ENCODE measurements around the gene CABP4. TPM values are rescaled to one million over a fixed set of nuclear protein-coding genes. Genes with fewer than 3 reads are reported as not detected.
"Not testable (repeated sequence)": the region's sequence is repeated elsewhere in the genome, so short reads cannot be mapped to it uniquely, and the experiment has no call there.

Gene CABP4
- total and polyA plus RNA-seq, 5 experiments from 2014 or later, result 0.58 to 3.7 (median 0.96) TPM

GRCh38 chr11:67420147-67420645 is 35.0 kb upstream of the CABP4 start:
- Mint-ChIP-seq H3K4me3 (peak overlapping the region; percentile 76 to 94 (median 86)), H3K27ac (peak overlapping the region; percentile 85 to 100 (median 93)), H3K27me3 (no peaks in the 10 kb centered on the region), H3K4me1 (peaks cover 22 to 68% (median 57%) of the 10 kb centered on the region in 4 donors), H3K9me3 (no peaks in the 10 kb centered on the region), H3K36me3 (peaks cover 0 to 4% (median 0%) of the 10 kb centered on the region in 3 donors)
- no peak for ATAC-seq
- DNase-seq, result peak in 1 of 10 donors; percentile 23
- POLR2A ChIA-PET, result interaction anchor here (0.6 to 31.8 kb wide), 14 partner anchors 8 to 149 kb away, joined by 3 to 2390 read pairs (median 44); partner anchors contain the start of genes AIP, CORO1B, PITPNM1 and POLD4

GRCh38 chr11:67420646-67421429 is 34.3 kb upstream of the CABP4 start:
- POLR2A ChIA-PET, result interaction anchor here (0.6 to 31.8 kb wide), 15 partner anchors 9 to 150 kb away, joined by 3 to 2390 read pairs (median 40); partner anchors contain the start of genes AIP, CDK2AP2, CORO1B and PITPNM1
- Mint-ChIP-seq H3K27me3 (no peaks in the 10 kb centered on the region), H3K4me3 (peak overlapping the region; percentile 76 to 94 (median 86)), H3K9me3 (no peaks in the 10 kb centered on the region), H3K36me3 (peaks cover 0 to 4% (median 0%) of the 10 kb centered on the region in 3 donors), H3K4me1 (peaks cover 23 to 66% (median 58%) of the 10 kb centered on the region in 4 donors), H3K27ac (peak overlapping the region; percentile 80 to 100 (median 93))
- peak; percentile 64 to 76 for ATAC-seq
- peak; percentile 97 to 100 (median 99) for DNase-seq

GRCh38 chr11:67421430-67422031 is 33.6 kb upstream of the CABP4 start:
- H3K4me1 Mint-ChIP-seq, result peaks cover 17 to 60% (median 52%) of the 10 kb centered on the region in 4 donors
- H3K4me3 Mint-ChIP-seq, result peak overlapping the region; percentile 52 to 85 (median 70)
- no peak for DNase-seq
- POLR2A ChIA-PET, result interaction anchor here (0.7 to 31.8 kb wide), 10 partner anchors 9 to 86 kb away, joined by 4 to 2390 read pairs (median 57); partner anchors contain the start of genes AIP, CDK2AP2, CORO1B and POLD4
- ATAC-seq, result no peak
- peaks cover 0 to 4% (median 0%) of the 10 kb centered on the region in 3 donors for H3K36me3 Mint-ChIP-seq
- H3K27ac Mint-ChIP-seq, result peak overlapping the region; percentile 80 to 95 (median 90)
- no peaks in the 10 kb centered on the region for H3K9me3 Mint-ChIP-seq
- no peaks in the 10 kb centered on the region for H3K27me3 Mint-ChIP-seq

DNA sequence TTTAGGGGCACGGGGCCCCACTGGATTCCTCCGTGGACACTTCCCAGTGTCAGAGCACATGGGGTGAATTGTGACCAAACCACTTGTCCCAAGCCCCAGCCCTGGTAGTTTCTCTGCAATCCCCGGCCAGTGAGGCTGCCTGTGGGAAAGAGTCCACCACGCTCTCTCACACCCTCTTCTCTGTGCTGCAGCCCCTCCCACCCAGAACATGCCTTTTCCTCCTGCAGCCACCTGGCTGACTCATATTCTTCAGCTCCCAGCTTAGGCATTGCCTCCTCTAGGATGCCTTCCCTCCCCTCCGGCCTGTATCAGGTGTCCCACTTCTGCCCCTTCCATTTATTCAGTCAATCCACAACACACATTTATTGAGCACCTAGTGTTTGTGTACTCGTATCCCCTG is 32.3 kb upstream of the CABP4 start:
- Mint-ChIP-seq H3K27me3 (no peaks in the 10 kb centered on the region), H3K27ac (peak overlapping the region in 5 of 10 donors; percentile 16 to 69 (median 40)), H3K4me1 (peaks cover 14 to 49% (median 47%) of the 10 kb centered on the region in 4 donors), H3K9me3 (no peaks in the 10 kb centered on the region), H3K36me3 (peaks cover 0 to 4% (median 0%) of the 10 kb centered on the region in 3 donors), H3K4me3 (peak overlapping the region in 4 of 10 donors; percentile 2 to 52 (median 30))
- DNase-seq, result no peak
- POLR2A ChIA-PET, result interaction anchor here (1.0 to 31.8 kb wide), 5 partner anchors 3 to 68 kb away, joined by 3 to 2390 read pairs (median 1094); partner anchors contain the start of genes CARNS1, PPP1CA, PTPRCAP and RAD9A
- no peak for ATAC-seq

DNA sequence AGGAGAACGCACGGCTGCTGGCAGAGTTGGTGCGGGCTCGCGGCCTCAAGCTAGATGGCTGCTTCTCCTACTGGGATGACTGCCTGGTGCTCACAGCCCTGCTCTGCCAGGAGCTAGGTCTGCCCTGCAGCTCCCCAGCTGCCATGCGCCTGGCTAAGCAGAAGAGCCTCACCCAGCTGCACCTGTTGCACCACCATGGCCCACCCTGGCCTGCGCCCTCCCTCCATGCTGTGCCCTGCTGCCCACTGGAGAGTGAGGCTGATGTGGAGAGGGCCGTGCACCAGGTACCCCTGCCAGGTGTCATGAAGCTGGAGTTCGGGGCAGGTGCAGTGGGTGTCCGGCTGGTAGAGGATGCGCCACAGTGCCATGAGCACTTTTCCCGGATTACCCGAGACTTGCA is 31.7 kb upstream of the CABP4 start:
- peaks cover 13 to 48% (median 47%) of the 10 kb centered on the region in 4 donors for H3K4me1 Mint-ChIP-seq

DNA sequence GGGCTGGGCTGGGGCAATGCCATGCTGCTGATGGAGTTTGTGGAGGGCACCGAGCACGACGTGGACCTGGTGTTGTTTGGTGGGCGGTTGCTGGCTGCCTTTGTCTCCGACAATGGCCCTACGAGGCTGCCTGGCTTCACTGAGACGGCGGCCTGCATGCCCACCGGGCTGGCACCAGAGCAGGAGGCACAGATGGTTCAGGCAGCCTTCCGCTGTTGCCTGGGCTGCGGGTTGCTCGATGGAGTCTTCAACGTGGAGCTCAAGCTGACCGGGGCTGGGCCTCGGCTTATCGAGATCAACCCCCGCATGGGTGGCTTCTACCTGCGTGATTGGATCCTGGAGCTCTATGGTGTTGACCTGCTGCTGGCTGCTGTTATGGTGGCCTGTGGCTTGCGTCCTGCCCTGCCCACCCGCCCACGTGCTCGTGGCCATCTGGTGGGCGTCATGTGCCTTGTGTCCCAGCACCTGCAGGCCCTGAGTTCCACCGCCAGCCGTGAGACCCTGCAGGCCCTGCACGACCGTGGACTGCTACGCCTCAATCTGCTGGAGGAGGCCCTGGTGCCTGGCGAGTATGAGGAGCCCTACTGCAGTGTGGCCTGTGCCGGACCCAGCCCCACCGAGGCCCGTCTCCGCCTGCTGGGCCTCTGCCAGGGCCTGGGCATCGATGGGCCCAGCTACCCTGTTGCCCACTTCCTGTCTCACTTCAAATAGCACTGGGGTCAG is 31.1 kb upstream of the CABP4 start:
- ATAC-seq, result no peak
- no peak overlapping the region for H3K4me3 Mint-ChIP-seq
- peaks cover 13 to 50% (median 45%) of the 10 kb centered on the region in 4 donors for H3K4me1 Mint-ChIP-seq
- POLR2A ChIA-PET, result interaction anchor here (0.6 to 31.8 kb wide), 5 partner anchors 4 to 48 kb away, joined by 4 to 2390 read pairs (median 1094); partner anchors contain the start of genes CARNS1, PPP1CA, PTPRCAP and RAD9A
- peak overlapping the region in 2 of 10 donors; percentile 46 to 72 for H3K27ac Mint-ChIP-seq
- H3K27me3 Mint-ChIP-seq, result no peaks in the 10 kb centered on the region
- DNase-seq, result no peak
- H3K36me3 Mint-ChIP-seq, result peaks cover 0 to 4% (median 0%) of the 10 kb centered on the region in 3 donors
- no peaks in the 10 kb centered on the region for H3K9me3 Mint-ChIP-seq

More for the DNA sequence above, 31.7 kb upstream of the CABP4 start:
- no peaks in the 10 kb centered on the region for H3K27me3 Mint-ChIP-seq
- no peaks in the 10 kb centered on the region for H3K9me3 Mint-ChIP-seq
- no peak overlapping the region for H3K4me3 Mint-ChIP-seq
- peaks cover 0 to 4% (median 0%) of the 10 kb centered on the region in 3 donors for H3K36me3 Mint-ChIP-seq
- peak overlapping the region in 1 of 10 donors; percentile 27 for H3K27ac Mint-ChIP-seq
- POLR2A ChIA-PET, result interaction anchor here (14.2 to 31.8 kb wide), 4 partner anchors 3 to 48 kb away, joined by 235 to 2390 read pairs (median 1094); partner anchors contain the start of genes CARNS1, PPP1CA, PTPRCAP and RAD9A
- DNase-seq (no peak), ATAC-seq (no peak)

GRCh38 chr11:67427364-67427859 is 27.7 kb upstream of the CABP4 start:
- peaks cover 17 to 60% (median 45%) of the 10 kb centered on the region in 4 donors for H3K4me1 Mint-ChIP-seq
- peak in 1 of 10 donors; percentile 54 for DNase-seq
- H3K27me3 Mint-ChIP-seq, H3K9me3 Mint-ChIP-seq, ATAC-seq: not testable (repeated sequence)
- H3K4me3 Mint-ChIP-seq, result peak overlapping the region; percentile 92 to 99 (median 98)
- H3K27ac Mint-ChIP-seq, result peak overlapping the region; percentile 91 to 98 (median 96)
- POLR2A ChIA-PET, result interaction anchor here (1.5 to 31.8 kb wide), 7 partner anchors 5 to 78 kb away, joined by 7 to 2390 read pairs (median 780); partner anchors contain the start of genes AIP, CABP4, CARNS1 and CORO1B
- H3K36me3 Mint-ChIP-seq, result peaks cover 0 to 18% (median 0%) of the 10 kb centered on the region in 3 donors

DNA sequence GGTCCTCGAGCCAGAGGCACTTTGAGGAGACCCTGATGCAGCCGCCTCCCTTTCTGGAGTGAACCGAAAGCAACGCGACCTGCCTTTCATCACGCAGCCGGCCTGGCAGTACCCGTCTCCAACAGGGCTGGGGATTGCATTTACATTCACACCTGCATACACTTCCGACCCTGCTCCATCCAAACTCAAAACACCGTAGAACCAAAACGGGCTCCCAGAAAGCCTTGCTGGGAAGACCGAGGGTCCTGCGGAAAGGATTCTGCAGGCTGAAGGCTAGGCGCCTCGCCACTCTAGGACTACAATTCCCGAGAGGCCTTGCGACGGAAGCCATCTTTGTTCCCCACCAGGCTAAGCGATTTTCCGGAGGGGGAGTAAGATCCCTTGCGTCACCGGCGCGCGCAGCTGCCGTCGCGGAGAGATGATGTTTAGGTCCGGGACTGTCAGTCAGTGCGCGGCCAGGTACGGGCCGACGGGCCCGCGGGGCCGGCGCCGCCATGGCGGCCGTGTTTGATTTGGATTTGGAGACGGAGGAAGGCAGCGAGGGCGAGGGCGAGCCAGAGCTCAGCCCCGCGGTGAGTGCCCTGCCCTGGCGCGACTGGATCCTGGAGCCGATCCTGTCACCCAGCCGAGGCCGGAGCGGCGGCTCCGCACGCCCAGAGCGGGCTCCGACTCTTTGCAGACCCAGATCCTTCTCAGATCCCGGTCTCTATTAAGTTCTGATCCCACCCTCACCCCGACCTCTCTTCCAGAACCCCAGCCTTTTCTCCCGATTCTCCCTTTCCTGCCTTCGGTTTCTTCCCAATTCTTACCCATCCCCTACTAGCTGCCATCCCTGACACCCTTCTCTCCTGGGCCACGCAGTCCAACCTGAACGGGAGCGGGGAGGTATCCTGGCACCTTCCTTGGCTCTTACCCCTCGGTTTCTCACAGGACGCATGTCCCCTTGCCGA is 26.8 kb upstream of the CABP4 start, which contains the start of gene RPS6KB2:
TSS of gene RPS6KB2 (plus strand) at position 443 of the 950 bp plus-strand sequence. CDS start at position 495, 52 bp downstream.
- H3K27ac Mint-ChIP-seq, result peak within 1 kb of the TSS; percentile 91 to 98 (median 96)
- H3K9me3 Mint-ChIP-seq, result no peaks in the 10 kb centered on the region
- ATAC-seq (peak; percentile 88 to 89), DNase-seq (peak; percentile 94 to 100 (median 99))
- peaks cover 0 to 18% (median 0%) of the 10 kb centered on the region in 3 donors for H3K36me3 Mint-ChIP-seq
- POLR2A ChIA-PET, result interaction anchor here (0.8 to 31.8 kb wide), 14 partner anchors 4 to 157 kb away, joined by 3 to 2390 read pairs (median 6); partner anchors contain the start of genes AIP, ANKRD13D, CABP4 and CARNS1
- no peaks in the 10 kb centered on the region for H3K27me3 Mint-ChIP-seq
- H3K4me1 Mint-ChIP-seq, result peaks cover 14 to 61% (median 44%) of the 10 kb centered on the region in 4 donors
- peak within 1 kb of the TSS; percentile 92 to 99 (median 98) for H3K4me3 Mint-ChIP-seq

- H3K4me1 Mint-ChIP-seq, result peaks cover 17 to 67% (median 52%) of the 10 kb centered on the region in 4 donors
Measured at GRCh38 chr11:67429038-67429668, 26.0 kb upstream of the CABP4 start.

More at GRCh38 chr11:67429038-67429668, 26.0 kb upstream of the CABP4 start:
- Mint-ChIP-seq H3K27me3 (no peaks in the 10 kb centered on the region), H3K36me3 (peaks cover 0 to 19% (median 0%) of the 10 kb centered on the region in 3 donors), H3K27ac (peak overlapping the region; percentile 80 to 98 (median 96)), H3K4me3 (peak overlapping the region; percentile 92 to 99 (median 98)), H3K9me3 (no peaks in the 10 kb centered on the region)
- ATAC-seq (no peak), DNase-seq (no peak)
- POLR2A ChIA-PET, result interaction anchor here (0.8 to 31.8 kb wide), 14 partner anchors 3 to 157 kb away, joined by 3 to 2390 read pairs (median 6); partner anchors contain the start of genes AIP, CABP4, CARNS1 and CDK2AP2

Data from naive thymus-derived CD8-positive, alpha-beta T cell (primary cell).